Endodermal cell (in vitro differentiated cells): ENCODE measurements around the gene PPM1M. TPM values are rescaled to one million over a fixed set of nuclear protein-coding genes. Genes with fewer than 3 reads are reported as not detected.
A peak's percentile ranks its signal among the peaks of the same experiment; 100 is the strongest.
"Not testable (repeated sequence)": the region's sequence is repeated elsewhere in the genome, so short reads cannot be mapped to it uniquely, and the experiment has no call there.

Source experiments
- DNase-seq: peaks from one replicate; pipeline ENCODE4 v3.0.0-alpha.2; 2017
- H3K27ac ChIP-seq: 2 replicates; pipeline ENCODE4 v1.5.1; 2013; ENCODE audit warnings: mild to moderate bottlenecking, low read depth, low read length, moderate library complexity
- H3K27me3 ChIP-seq: 2 replicates; pipeline ENCODE4 v1.6.1; 2013; ENCODE audit warnings: mild to moderate bottlenecking, low read length, moderate library complexity; ENCODE audit not compliant: insufficient read depth, control insufficient read depth, poor library complexity, severe bottlenecking
- H3K36me3 ChIP-seq: 2 replicates; pipeline ENCODE4 v1.7.0; 2013; ENCODE audit warnings: mild to moderate bottlenecking, low read length, moderate library complexity; ENCODE audit not compliant: control insufficient read depth, insufficient read depth
- H3K4me1 ChIP-seq: one replicate; pipeline ENCODE4 v1.7.0; 2013; ENCODE audit warnings: low read length; ENCODE audit not compliant: control insufficient read depth, insufficient read depth
- H3K4me3 ChIP-seq: 2 replicates; pipeline ENCODE4 v1.5.1; 2013; ENCODE audit warnings: mild to moderate bottlenecking, low read length, moderate library complexity
- H3K9ac ChIP-seq: 2 replicates; pipeline ENCODE4 v1.6.1; 2013; ENCODE audit warnings: mild to moderate bottlenecking, low read length, moderate library complexity; ENCODE audit not compliant: poor library complexity, severe bottlenecking; ENCODE audit errors: extremely low read depth
- H3K9me3 ChIP-seq: 2 replicates; pipeline ENCODE4 v1.6.1; 2013; ENCODE audit warnings: mild to moderate bottlenecking, low read length, moderate library complexity; ENCODE audit not compliant: control insufficient read depth
- H3K27ac Mint-ChIP-seq: 2 replicates; pipeline ENCODE4 v1.8.0; 2020; ENCODE audit warnings: mixed read lengths
- H3K27me3 Mint-ChIP-seq: 2 replicates; pipeline ENCODE4 v1.8.0; 2021; ENCODE audit warnings: mild to moderate bottlenecking, mixed read lengths; ENCODE audit not compliant: insufficient read depth
- H3K36me3 Mint-ChIP-seq: 2 replicates; pipeline ENCODE4 v1.8.0; 2020; ENCODE audit warnings: low read depth, mixed read lengths
- H3K4me1 Mint-ChIP-seq: 2 replicates; pipeline ENCODE4 v1.8.0; 2020; ENCODE audit warnings: mixed read lengths
- H3K4me3 Mint-ChIP-seq: 2 replicates; pipeline ENCODE4 v1.8.0; 2020; ENCODE audit warnings: mild to moderate bottlenecking, moderate library complexity, mixed read lengths
- H3K9me3 Mint-ChIP-seq: 2 replicates; pipeline ENCODE4 v1.8.0; 2020; ENCODE audit warnings: mild to moderate bottlenecking, mixed read lengths
- WGBS, 2 experiments: methylation state at CpG; one replicate each; pipeline versions ENCODE4 v1.1.5 to v1.1.7; 2013; ENCODE audit warnings: missing lambda C conversion rate in 2 of 2, mixed read lengths in 1 of 2; ENCODE audit not compliant: insufficient coverage in 1 of 2, insufficient read length in 1 of 2; 5-methylcytosine and 5-hydroxymethylcytosine counted together
- total RNA-seq, 2 donors: library from RNA; stranded (reverse); fragmentation: NEBNext Ultra II Directional in 1 of 2; extraction: Animal tissue kit (Norgen Biotek cat#: 25700) in 1 of 2; gene quantifications; 2 replicates in 1 of 2; 3 replicates in 1 of 2; pipeline ENCODE4 v1.2.1, GENCODE V29; 2021
- TF ChIP-seq, protein P1 (sequence below): fragments of 200-600 bp; sonication (generic); conservative IDR thresholded peaks from 2 replicates; pipeline ENCODE4 v1.5.0; 2021; ENCODE audit warnings: antibody characterized with exemption, mild to moderate bottlenecking

PPM1M gene
- total RNA-seq, 2 donors from 2014 or later, result 6.7 to 6.8 TPM

GRCh38 chr3:52269776-52270175, 24.2 kb downstream of the PPM1M start:
- 89% methylated on average over 3 of the region's 3 CpGs for WGBS, 2 experiments
- Histone ChIP-seq H3K36me3 (peaks cover 86% of the 10 kb centered on the region), H3K27ac (no peak overlapping the region), H3K9ac (no peak overlapping the region), H3K27me3 (no peaks in the 10 kb centered on the region), H3K4me3 (no peak overlapping the region), H3K9me3 (no peaks in the 10 kb centered on the region), H3K4me1 (no peaks in the 10 kb centered on the region)
- no peak for DNase-seq
- no peaks in the 10 kb centered on the region for H3K4me1 Mint-ChIP-seq
- TF ChIP-seq, protein P1, sequence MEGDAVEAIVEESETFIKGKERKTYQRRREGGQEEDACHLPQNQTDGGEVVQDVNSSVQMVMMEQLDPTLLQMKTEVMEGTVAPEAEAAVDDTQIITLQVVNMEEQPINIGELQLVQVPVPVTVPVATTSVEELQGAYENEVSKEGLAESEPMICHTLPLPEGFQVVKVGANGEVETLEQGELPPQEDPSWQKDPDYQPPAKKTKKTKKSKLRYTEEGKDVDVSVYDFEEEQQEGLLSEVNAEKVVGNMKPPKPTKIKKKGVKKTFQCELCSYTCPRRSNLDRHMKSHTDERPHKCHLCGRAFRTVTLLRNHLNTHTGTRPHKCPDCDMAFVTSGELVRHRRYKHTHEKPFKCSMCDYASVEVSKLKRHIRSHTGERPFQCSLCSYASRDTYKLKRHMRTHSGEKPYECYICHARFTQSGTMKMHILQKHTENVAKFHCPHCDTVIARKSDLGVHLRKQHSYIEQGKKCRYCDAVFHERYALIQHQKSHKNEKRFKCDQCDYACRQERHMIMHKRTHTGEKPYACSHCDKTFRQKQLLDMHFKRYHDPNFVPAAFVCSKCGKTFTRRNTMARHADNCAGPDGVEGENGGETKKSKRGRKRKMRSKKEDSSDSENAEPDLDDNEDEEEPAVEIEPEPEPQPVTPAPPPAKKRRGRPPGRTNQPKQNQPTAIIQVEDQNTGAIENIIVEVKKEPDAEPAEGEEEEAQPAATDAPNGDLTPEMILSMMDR, result no peak
- H3K27ac Mint-ChIP-seq, result no peak overlapping the region
- peaks cover 77% of the 10 kb centered on the region for H3K36me3 Mint-ChIP-seq
- no peaks in the 10 kb centered on the region for H3K9me3 Mint-ChIP-seq
- no peaks in the 10 kb centered on the region for H3K27me3 Mint-ChIP-seq
- no peak overlapping the region for H3K4me3 Mint-ChIP-seq

DNA sequence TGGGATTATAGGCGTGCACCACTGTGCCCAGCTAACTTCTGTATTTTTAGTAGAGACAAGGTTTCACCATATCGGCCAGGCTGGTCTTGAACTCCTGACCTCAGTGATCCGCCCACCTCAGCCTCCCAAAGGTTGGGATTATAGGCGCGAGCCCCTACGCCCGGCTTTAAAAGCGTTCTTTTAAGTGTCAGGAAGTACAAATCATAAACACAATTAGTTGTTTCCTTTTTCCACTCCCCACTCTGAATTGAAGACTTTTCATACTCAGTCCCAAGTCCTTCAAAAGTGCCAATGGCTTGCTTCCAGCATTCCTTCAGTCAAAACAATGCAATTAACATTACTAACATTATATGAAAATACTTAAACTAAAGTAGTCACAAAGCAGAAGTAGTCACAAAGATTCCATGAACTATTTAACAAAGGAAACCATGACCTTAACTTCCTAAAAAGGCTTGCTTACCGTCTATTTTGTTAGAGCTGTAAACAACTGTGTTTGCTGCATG, 24.7 kb downstream of the PPM1M start:
- H3K4me1 ChIP-seq, result no peaks in the 10 kb centered on the region
- Mint-ChIP-seq H3K9me3 (no peaks in the 10 kb centered on the region), H3K27me3 (no peaks in the 10 kb centered on the region), H3K27ac (no peak overlapping the region), H3K36me3 (peaks cover 76% of the 10 kb centered on the region), H3K4me3 (no peak overlapping the region), H3K4me1 (no peaks in the 10 kb centered on the region)
- DNase-seq, result no peak
- 94 to 100% methylated on average over 7 to 9 of the region's 9 CpGs for WGBS, 2 experiments
- no peak overlapping the region for H3K27ac ChIP-seq
- no peaks in the 10 kb centered on the region for H3K9me3 ChIP-seq
- TF ChIP-seq, protein P1, result no peak
- H3K27me3 ChIP-seq, result no peaks in the 10 kb centered on the region
- H3K9ac ChIP-seq, result no peak overlapping the region
- H3K4me3 ChIP-seq, result no peak overlapping the region
- peaks cover 83% of the 10 kb centered on the region for H3K36me3 ChIP-seq

DNA sequence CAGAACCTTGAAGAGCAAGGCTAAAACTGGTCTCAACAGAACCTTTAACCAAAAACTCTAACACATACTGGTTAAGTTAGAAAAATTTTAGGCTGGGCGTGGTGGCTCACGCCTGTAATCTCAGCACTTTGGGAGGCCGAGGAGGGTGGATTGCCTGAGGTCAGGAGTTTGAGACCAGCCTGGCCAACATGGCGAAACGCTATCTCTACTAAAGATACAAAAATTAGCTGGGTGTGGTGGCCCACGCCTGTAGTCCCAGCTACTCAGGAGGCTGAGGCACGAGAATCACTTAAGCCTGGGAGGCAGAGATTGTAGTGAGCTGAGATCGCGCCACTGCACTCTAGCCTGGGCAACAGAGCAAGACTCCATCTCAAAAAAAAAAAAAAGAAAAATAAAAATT, 26.6 kb downstream of the PPM1M start:
- H3K9me3 ChIP-seq, H3K27ac ChIP-seq, H3K4me3 ChIP-seq, H3K4me1 ChIP-seq, H3K4me3 Mint-ChIP-seq, H3K4me1 Mint-ChIP-seq, H3K27ac Mint-ChIP-seq, H3K27me3 Mint-ChIP-seq, H3K9me3 Mint-ChIP-seq, H3K9ac ChIP-seq, DNase-seq, H3K27me3 ChIP-seq: not testable (repeated sequence)
- peaks cover 62% of the 10 kb centered on the region for H3K36me3 Mint-ChIP-seq
- WGBS, 2 experiments, result 87 to 97% methylated on average over 5 to 7 of the region's 9 CpGs
- peaks cover 75% of the 10 kb centered on the region for H3K36me3 ChIP-seq

DNA sequence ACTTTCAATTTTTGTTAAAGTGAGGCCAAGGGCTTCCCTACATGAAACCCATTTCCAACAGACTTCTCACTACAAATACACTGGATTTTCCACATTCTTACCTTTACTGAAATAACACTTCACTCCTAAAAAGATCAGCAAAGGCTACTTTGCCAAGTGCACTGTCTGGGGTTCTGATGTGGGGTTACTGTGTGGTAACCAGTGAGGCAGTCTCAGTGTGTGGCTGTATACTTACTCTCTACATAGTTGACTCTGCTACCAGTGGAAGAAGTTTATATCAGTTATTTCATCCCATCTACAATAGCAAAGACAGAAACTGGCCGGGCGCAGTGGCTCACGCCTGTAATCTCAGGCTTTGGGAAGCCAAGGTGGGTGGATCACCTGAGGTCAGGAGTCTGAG, 27.3 kb downstream of the PPM1M start:
- no peaks in the 10 kb centered on the region for H3K27me3 Mint-ChIP-seq
- no peaks in the 10 kb centered on the region for H3K9me3 Mint-ChIP-seq
- H3K9me3 ChIP-seq, result no peaks in the 10 kb centered on the region
- H3K27ac ChIP-seq, result no peak overlapping the region
- no peak overlapping the region for H3K27ac Mint-ChIP-seq
- no peak overlapping the region for H3K9ac ChIP-seq
- H3K4me1 Mint-ChIP-seq, result peaks cover 10% of the 10 kb centered on the region
- WGBS, 2 experiments, result 95 to 100% methylated on average over 3 of the region's 3 CpGs
- peaks cover 72% of the 10 kb centered on the region for H3K36me3 ChIP-seq
- DNase-seq, result no peak
- no peaks in the 10 kb centered on the region for H3K4me1 ChIP-seq
- no peak overlapping the region for H3K4me3 Mint-ChIP-seq
- peaks cover 56% of the 10 kb centered on the region for H3K36me3 Mint-ChIP-seq
- H3K27me3 ChIP-seq, result no peaks in the 10 kb centered on the region
- no peak overlapping the region for H3K4me3 ChIP-seq
- TF ChIP-seq, protein P1, result no peak

DNA sequence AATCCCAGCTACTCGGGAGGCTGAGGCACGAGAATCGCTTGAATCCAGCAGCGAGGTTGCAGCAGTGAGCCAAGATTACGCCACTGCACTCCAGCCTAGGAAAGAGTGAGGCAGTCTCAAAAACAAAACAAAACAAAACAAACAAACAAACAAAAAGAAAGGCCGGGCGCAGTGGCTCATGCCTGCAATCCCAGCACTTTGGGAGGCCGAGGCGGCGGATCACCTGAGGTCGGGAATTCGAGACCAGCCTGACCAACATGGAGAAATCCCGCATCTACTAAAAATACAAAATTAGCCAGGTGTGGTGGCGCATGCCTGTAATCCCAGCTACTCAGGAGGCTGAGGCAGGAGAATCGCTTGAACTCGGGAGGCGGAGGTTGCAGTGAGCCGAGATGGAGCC, 29.2 kb downstream of the PPM1M start:
- H3K4me1 Mint-ChIP-seq, result peaks cover 18% of the 10 kb centered on the region
- H3K4me1 ChIP-seq, H3K27me3 Mint-ChIP-seq, H3K27me3 ChIP-seq, H3K9me3 ChIP-seq, H3K27ac ChIP-seq, H3K9ac ChIP-seq, DNase-seq, H3K9me3 Mint-ChIP-seq, H3K4me3 Mint-ChIP-seq, H3K4me3 ChIP-seq: not testable (repeated sequence)
- peaks cover 44% of the 10 kb centered on the region for H3K36me3 Mint-ChIP-seq
- 93 to 98% methylated on average over 6 to 18 of the region's 18 CpGs for WGBS, 2 experiments
- peak overlapping the region; percentile 55 for H3K27ac Mint-ChIP-seq
- peaks cover 52% of the 10 kb centered on the region for H3K36me3 ChIP-seq
